GM12878 (cell line): Measurements from ENCODE around the gene SERPINA9.

Experiments used
- CBFB ChIP-seq: IDR thresholded peaks from 2 replicates; pipeline ENCODE4 v1.6.1; 2016; ENCODE audit warnings: antibody characterized with exemption, low read depth
- CREB1 ChIP-seq: IDR thresholded peaks from 2 replicates; pipeline ENCODE4 v1.6.1; 2012; ENCODE audit warnings: low read depth, mild to moderate bottlenecking, inconsistent platforms
- POLR2A ChIP-seq: IDR thresholded peaks from 2 replicates; pipeline ENCODE4 v1.6.1; 2011; ENCODE audit warnings: low read depth, mild to moderate bottlenecking, low read length
- RB1 ChIP-seq: fragments of 450-650 bp; formaldehyde crosslinking; IDR thresholded peaks from 2 replicates; pipeline ENCODE4 v1.6.1; 2017; ENCODE audit warnings: mild to moderate bottlenecking, borderline replicate concordance
- SIN3A ChIP-seq: IDR thresholded peaks from 2 replicates; pipeline ENCODE4 v1.6.1; 2012; ENCODE audit warnings: low read depth, low read length, improper control_type of control experiment
- TBL1XR1 ChIP-seq: IDR thresholded peaks from 2 replicates; pipeline ENCODE4 v1.6.1; 2012; ENCODE audit warnings: low read depth, low read length, improper control_type of control experiment
- ZSCAN29 ChIP-seq: fragments of 450-650 bp; IDR thresholded peaks from 2 replicates; pipeline ENCODE4 v1.6.1; 2017; ENCODE audit warnings: mild to moderate bottlenecking, moderate library complexity
- TF ChIP-seq, protein P1 (sequence below), 3 experiments: IDR thresholded peaks in 2 of 3; conservative IDR thresholded peaks in 1 of 3; 2 replicates each; pipeline ENCODE4 v1.5.1; 2011; ENCODE audit warnings: low read depth in 3 of 3, low read length in 3 of 3, mild to moderate bottlenecking in 3 of 3, control low read depth in 2 of 3, moderate library complexity in 2 of 3, inconsistent platforms in 1 of 3, mixed read lengths in 1 of 3; ENCODE audit not compliant: control insufficient read depth in 2 of 3, insufficient read depth in 1 of 3; ENCODE audit errors: extremely low read depth in 1 of 3

DNA sequence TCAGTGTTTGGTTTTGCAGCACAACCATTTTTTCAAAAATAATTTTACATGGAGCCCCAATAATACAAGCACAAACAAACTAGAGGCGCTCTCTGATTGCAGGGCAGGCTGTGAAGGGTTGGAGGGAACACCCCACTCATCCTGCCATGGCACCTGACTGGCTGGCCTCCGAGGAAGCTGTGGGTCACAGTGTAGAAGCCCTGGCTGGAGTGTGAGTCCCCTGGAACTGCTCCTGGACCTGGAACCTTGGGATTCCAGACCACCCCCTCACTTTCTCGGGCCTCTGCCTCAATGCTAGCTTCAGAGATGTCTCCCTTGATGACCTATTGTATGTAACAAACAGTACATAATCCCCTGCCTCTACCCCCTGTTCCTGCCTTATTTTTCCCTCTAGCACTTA lies 48.1 kb upstream of the SERPINA9 start:
- TF ChIP-seq, protein P1, sequence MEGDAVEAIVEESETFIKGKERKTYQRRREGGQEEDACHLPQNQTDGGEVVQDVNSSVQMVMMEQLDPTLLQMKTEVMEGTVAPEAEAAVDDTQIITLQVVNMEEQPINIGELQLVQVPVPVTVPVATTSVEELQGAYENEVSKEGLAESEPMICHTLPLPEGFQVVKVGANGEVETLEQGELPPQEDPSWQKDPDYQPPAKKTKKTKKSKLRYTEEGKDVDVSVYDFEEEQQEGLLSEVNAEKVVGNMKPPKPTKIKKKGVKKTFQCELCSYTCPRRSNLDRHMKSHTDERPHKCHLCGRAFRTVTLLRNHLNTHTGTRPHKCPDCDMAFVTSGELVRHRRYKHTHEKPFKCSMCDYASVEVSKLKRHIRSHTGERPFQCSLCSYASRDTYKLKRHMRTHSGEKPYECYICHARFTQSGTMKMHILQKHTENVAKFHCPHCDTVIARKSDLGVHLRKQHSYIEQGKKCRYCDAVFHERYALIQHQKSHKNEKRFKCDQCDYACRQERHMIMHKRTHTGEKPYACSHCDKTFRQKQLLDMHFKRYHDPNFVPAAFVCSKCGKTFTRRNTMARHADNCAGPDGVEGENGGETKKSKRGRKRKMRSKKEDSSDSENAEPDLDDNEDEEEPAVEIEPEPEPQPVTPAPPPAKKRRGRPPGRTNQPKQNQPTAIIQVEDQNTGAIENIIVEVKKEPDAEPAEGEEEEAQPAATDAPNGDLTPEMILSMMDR (IDR thresholded peaks at IDR 0.05 in 2 of 3, conservative IDR thresholded peaks at IDR 0.05 in 1 of 3; ENCODE audit: control insufficient read depth in 2 of 3, extremely low read depth in 1 of 3, insufficient read depth in 1 of 3, low read depth in 3 of 3, low read length in 3 of 3), result no peak
- TF ChIP-seq CREB1 (no peak), CBFB (no peak), RB1 (no peak), POLR2A (no peak), ZSCAN29 (no peak), TBL1XR1 (no peak), SIN3A (no peak)
